Fibroblast of mammary gland (primary cell): ENCODE results near the gene NTN1.

Experiments
- DNase-seq: peaks from one replicate; pipeline ENCODE4 v3.0.0-alpha.2; 2010; ENCODE audit warnings: low read depth
- H3K4me3 ChIP-seq: 2 replicates; pipeline ENCODE4 v1.5.1; 2011; ENCODE audit warnings: low read depth, mild to moderate bottlenecking, low read length, moderate library complexity; ENCODE audit not compliant: control insufficient read depth
- CTCF ChIP-seq: conservative IDR thresholded peaks from 2 replicates; pipeline ENCODE4 v1.5.1; 2011; ENCODE audit warnings: low read depth, low read length, inconsistent platforms; ENCODE audit not compliant: control insufficient read depth, insufficient read depth

The NTN1 gene

DNA sequence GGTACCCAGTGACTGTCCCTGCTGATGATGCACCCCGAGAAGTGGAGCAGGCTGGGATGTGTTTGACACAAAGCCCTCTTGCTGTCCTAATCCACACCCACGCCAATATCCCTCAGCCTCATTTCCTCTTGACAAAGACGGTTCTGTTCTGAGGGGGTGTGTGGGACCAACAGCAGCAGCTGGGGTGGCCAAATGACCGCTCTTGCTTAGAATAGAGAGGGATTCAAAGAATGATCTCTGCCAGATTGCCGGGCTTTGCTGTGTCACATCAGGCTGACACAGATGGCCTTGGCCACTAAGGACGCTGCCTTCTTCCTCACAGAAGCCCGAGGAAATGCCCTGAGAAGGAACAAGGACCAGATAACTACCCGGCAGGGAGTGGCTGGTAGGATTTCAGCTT lies 250.7 kb downstream of the NTN1 start:
- no peak for TF ChIP-seq CTCF
- DNase-seq: no peak

DNA sequence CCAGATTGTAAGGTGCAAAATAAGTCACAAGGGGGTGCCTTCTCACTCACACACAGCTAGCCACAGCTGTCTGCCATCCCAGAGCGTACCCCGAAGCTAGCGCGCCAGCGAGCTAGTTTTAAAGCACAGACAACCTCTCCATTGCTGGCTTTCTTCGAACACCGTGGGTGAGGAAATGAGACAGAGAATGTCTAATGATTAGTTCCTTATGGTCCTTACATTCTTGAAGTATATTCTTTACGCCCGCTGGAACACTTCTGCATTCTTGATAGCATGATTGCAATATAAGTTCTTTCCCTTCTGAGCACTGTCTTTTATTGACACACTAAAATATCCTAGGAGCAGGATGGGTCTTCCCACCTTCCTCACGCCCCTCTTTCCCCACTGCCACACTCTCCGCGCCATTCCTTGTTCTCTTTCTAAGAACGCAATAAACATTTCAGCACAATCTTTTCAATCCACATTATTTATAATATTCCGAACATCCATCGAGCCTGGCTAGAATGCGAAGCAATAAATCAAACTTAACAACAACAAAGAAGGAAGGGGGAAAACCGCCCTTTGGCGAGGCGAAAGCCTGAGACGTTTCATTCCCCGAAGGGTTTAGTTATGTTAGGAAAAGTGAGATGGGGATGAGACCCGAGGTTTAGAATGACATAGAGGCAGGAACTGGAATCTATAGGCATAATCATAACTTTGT lies 251.3 kb downstream of the NTN1 start:
- peak; percentile 45 for DNase-seq
- no peak for TF ChIP-seq CTCF
- no peak overlapping the region for H3K4me3 ChIP-seq

More for the DNA sequence above, 250.7 kb downstream of the NTN1 start:
- no peak overlapping the region for H3K4me3 ChIP-seq

DNA sequence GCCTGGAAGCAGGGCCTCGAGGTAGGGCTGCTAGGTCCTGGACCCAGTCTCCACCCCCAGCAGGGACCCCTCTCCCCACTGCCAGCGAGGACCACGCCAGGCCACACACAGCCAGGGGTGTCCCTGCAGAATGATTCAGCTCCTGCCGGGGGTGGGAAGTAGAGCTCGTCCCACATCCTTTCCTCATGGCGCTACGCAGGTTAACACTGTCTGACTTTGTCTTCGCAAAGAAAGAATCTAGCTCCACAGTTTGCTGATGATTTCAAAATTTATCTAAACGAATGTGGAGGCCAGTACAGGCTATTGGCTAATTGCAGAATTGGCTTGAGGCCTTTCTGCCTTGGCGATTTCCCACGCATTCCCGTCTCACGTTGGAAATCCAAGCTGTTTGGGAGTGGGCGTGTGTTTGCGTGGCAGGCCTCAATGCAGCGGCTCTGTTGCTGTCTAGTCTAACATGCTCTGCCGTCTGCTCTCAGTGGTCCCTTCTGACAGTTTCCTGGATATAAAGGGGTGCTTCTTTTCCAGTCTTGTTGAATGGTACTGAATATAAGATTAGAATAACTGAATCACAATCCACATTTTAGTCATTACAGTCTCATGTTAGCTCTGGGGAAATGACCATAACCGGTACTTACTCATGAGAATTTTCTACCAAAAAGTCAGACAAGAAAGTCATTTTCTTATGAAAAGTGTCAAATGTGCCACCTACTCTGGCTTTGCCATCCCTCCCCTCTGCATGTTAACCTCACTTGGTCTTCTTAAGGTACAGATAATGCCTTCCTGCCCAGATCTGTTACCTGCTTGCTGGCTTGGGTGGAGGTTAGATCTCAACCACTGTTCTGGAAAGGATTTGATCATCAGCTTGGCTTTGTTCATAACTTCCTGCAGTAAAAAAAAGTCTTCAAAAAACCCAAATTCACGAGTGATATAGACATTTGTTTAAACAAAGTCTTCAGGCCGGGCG lies 252.4 kb downstream of the NTN1 start:
- TF ChIP-seq CTCF: no peak
- peak; percentile 69 for DNase-seq
- H3K4me3 ChIP-seq: no peak overlapping the region

- TF ChIP-seq CTCF: no peak
- H3K4me3 ChIP-seq: no peak overlapping the region
- DNase-seq: no peak
Measured at GRCh38 chr17:9274973-9275372, 253.7 kb downstream of the NTN1 start.

- no peak overlapping the region for H3K4me3 ChIP-seq
- TF ChIP-seq CTCF: no peak
- DNase-seq: no peak
Measured at GRCh38 chr17:9279893-9280292, 258.6 kb downstream of the NTN1 start.

DNA sequence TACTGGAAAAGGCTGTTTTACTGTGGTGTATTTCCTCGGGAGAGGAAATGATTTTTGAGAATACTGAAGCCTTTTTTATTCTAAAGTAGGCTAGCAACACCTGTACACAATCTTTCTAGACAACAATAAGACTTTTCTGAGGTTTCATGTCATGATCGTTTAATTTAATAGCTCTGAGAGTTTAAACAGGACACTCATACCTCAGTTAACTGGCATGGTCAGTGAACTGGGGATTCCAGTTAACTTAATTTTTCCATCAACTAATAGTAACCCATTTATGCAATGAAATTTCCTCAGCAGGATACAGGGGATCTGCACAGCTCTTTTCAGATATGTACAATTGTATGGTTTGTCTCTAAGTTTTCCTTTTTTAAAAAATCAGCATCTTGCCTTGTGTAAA lies 262.6 kb downstream of the NTN1 start:
- no peak for DNase-seq
- no peak for TF ChIP-seq CTCF
- no peak overlapping the region for H3K4me3 ChIP-seq
